HepG2 (cell line): ENCODE measurements around the gene CYP17A1. TPM values are rescaled to one million over a fixed set of nuclear protein-coding genes. Genes with fewer than 3 reads are reported as not detected.

Experiments used
- ESRRA ChIP-seq: sonication (generic); formaldehyde crosslinking; IDR thresholded peaks from 2 replicates; pipeline ENCODE4 v1.5.1; 2020; ENCODE audit warnings: mild to moderate bottlenecking, low read depth, missing genetic modification reagents
- GABPB1 ChIP-seq: IDR thresholded peaks from 2 replicates; pipeline ENCODE4 v1.6.1; 2016; ENCODE audit warnings: mild to moderate bottlenecking, missing genetic modification reagents, moderate library complexity, missing compliant biosample characterization
- HIVEP1 ChIP-seq: sonication (generic); formaldehyde crosslinking; IDR thresholded peaks from 2 replicates; pipeline ENCODE4 v1.4.0; 2020; ENCODE audit warnings: mild to moderate bottlenecking, missing genetic modification reagents
- HOXA5 ChIP-seq: sonication (generic); formaldehyde crosslinking; IDR thresholded peaks from 2 replicates; pipeline ENCODE4 v1.4.0; 2020; ENCODE audit warnings: missing genetic modification reagents
- HOXA9 ChIP-seq: sonication (generic); formaldehyde crosslinking; IDR thresholded peaks from 2 replicates; pipeline ENCODE4 v1.8.1; 2022; ENCODE audit warnings: missing genetic modification reagents, mild to moderate bottlenecking, moderate library complexity, borderline replicate concordance
- KAT2B ChIP-seq: fragments of 150-350 bp; IDR thresholded peaks from 2 replicates; pipeline ENCODE4 v1.6.1; 2014; ENCODE audit warnings: low read depth, low read length, borderline replicate concordance
- KDM5A ChIP-seq: fragments of 200-600 bp; sonication (generic); IDR thresholded peaks from 2 replicates; pipeline ENCODE4 v1.7.0; 2018; ENCODE audit warnings: antibody characterized with exemption, mild to moderate bottlenecking, low read length, borderline replicate concordance
- MEIS1 ChIP-seq: sonication (generic); formaldehyde crosslinking; IDR thresholded peaks from 2 replicates; pipeline ENCODE4 v1.9.0; 2021; ENCODE audit warnings: mild to moderate bottlenecking, missing genetic modification reagents, moderate library complexity, borderline replicate concordance
- MZF1 ChIP-seq: sonication (generic); formaldehyde crosslinking; IDR thresholded peaks from 2 replicates; pipeline ENCODE4 v1.8.1; 2023; ENCODE audit warnings: mild to moderate bottlenecking, missing genetic modification reagents, borderline replicate concordance
- NFIC ChIP-seq: IDR thresholded peaks from 2 replicates; pipeline ENCODE4 v1.6.1; 2012; ENCODE audit warnings: mild to moderate bottlenecking, low read length, inconsistent platforms
- NFKB2 ChIP-seq: sonication (generic); formaldehyde crosslinking; IDR thresholded peaks from 2 replicates; pipeline ENCODE4 v1.4.0; 2020; ENCODE audit warnings: missing genetic modification reagents, borderline replicate concordance
- NR2F2 ChIP-seq: IDR thresholded peaks from 2 replicates; pipeline ENCODE4 v1.6.1; 2012; ENCODE audit warnings: low read depth, inconsistent platforms, borderline replicate concordance
- PCBP1 ChIP-seq: fragments of 200-400 bp; formaldehyde crosslinking; IDR thresholded peaks from 2 replicates; pipeline ENCODE4 v1.6.1; 2017; ENCODE audit warnings: mild to moderate bottlenecking, low read depth, low read length, borderline replicate concordance
- REPIN1 ChIP-seq: sonication (generic); formaldehyde crosslinking; IDR thresholded peaks from 2 replicates; pipeline ENCODE4 v1.8.0; 2022; ENCODE audit warnings: missing genetic modification reagents, low read depth, mild to moderate bottlenecking, borderline replicate concordance
- RXRB ChIP-seq: IDR thresholded peaks from 2 replicates; pipeline ENCODE4 v1.6.1; 2016; ENCODE audit warnings: borderline replicate concordance, missing genetic modification reagents, missing compliant biosample characterization
- SMYD3 ChIP-seq: sonication (generic); formaldehyde crosslinking; IDR thresholded peaks from 2 replicates; pipeline ENCODE4 v1.8.1; 2023; ENCODE audit warnings: mild to moderate bottlenecking, missing genetic modification reagents
- SP4 ChIP-seq: sonication (generic); formaldehyde crosslinking; IDR thresholded peaks from 2 replicates; pipeline ENCODE4 v1.8.1; 2023; ENCODE audit warnings: mild to moderate bottlenecking, missing genetic modification reagents
- TBX3 ChIP-seq: fragments of 450-650 bp; IDR thresholded peaks from 2 replicates; pipeline ENCODE4 v1.6.1; 2017; ENCODE audit warnings: antibody characterized with exemption, mild to moderate bottlenecking, inconsistent platforms, borderline replicate concordance
- TIGD3 ChIP-seq: sonication (generic); formaldehyde crosslinking; IDR thresholded peaks from 2 replicates; pipeline ENCODE4 v1.5.1; 2020; ENCODE audit warnings: mild to moderate bottlenecking, missing genetic modification reagents, borderline replicate concordance
- ZFP37 ChIP-seq: sonication (generic); formaldehyde crosslinking; IDR thresholded peaks from 2 replicates; pipeline ENCODE4 v1.4.0; 2020; ENCODE audit warnings: missing genetic modification reagents, borderline replicate concordance
- ZNF431 ChIP-seq: sonication (generic); formaldehyde crosslinking; IDR thresholded peaks from 2 replicates; pipeline ENCODE4 v1.9.0; 2022; ENCODE audit warnings: missing genetic modification reagents, low read depth, mild to moderate bottlenecking, borderline replicate concordance
- ZNF556 ChIP-seq: sonication (generic); formaldehyde crosslinking; IDR thresholded peaks from 2 replicates; pipeline ENCODE4 v1.4.0; 2020; ENCODE audit warnings: mild to moderate bottlenecking, missing genetic modification reagents, borderline replicate concordance
- polyA plus RNA-seq, 8 experiments: library from polyadenylated mRNA; depleted of rRNA in 3 of 8; stranded (reverse) in 7 of 8; unstranded in 1 of 8; fragments of >200 nt; fragmentation: Illumina TruSeq in 4 of 8; extraction: Trizol in 4 of 8; gene quantifications; 2 replicates each; pipeline versions ENCODE4 v1.2.1 to v1.2.3, GENCODE V29; 2011 to 2016; ENCODE audit warnings: low read depth in 4 of 8, missing spikeins in 1 of 8, mixed read lengths in 1 of 8; ENCODE audit not compliant: insufficient read depth in 1 of 8
- total RNA-seq, 5 experiments: library from RNA; depleted of rRNA; stranded (reverse); fragments of >200 nt; fragmentation: Illumina TruSeq; extraction: Trizol; gene quantifications; 2 replicates each; pipeline ENCODE4 v1.2.3, GENCODE V29; 2016; ENCODE audit warnings: low read depth in 1 of 5
- TF ChIP-seq, protein P1 (sequence below): sonication (generic); formaldehyde crosslinking; IDR thresholded peaks from 2 replicates; pipeline ENCODE4 v1.4.0; 2020; ENCODE audit warnings: missing genetic modification reagents
- TF ChIP-seq, protein P2 (sequence below): sonication (generic); formaldehyde crosslinking; conservative IDR thresholded peaks from 2 replicates; pipeline ENCODE4 v1.8.1; 2023; ENCODE audit warnings: missing genetic modification reagents
- TF ChIP-seq, protein P3 (sequence below): sonication (generic); formaldehyde crosslinking; IDR thresholded peaks from 2 replicates; pipeline ENCODE4 v1.8.1; 2023; ENCODE audit warnings: missing genetic modification reagents, mild to moderate bottlenecking, borderline replicate concordance

Gene CYP17A1
- total and polyA plus RNA-seq, 2 of the 13 experiments (the other 11 are each of a cell fraction or from before 2014, with no cell fraction given) = 0.13 to 1.1 TPM

GRCh38 chr10:102869258-102870198 lies 32.3 kb upstream of the CYP17A1 start, which contains the start of gene AS3MT (continued):
- TF ChIP-seq, protein P1, sequence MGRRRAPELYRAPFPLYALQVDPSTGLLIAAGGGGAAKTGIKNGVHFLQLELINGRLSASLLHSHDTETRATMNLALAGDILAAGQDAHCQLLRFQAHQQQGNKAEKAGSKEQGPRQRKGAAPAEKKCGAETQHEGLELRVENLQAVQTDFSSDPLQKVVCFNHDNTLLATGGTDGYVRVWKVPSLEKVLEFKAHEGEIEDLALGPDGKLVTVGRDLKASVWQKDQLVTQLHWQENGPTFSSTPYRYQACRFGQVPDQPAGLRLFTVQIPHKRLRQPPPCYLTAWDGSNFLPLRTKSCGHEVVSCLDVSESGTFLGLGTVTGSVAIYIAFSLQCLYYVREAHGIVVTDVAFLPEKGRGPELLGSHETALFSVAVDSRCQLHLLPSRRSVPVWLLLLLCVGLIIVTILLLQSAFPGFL (CRISPR knock-in tag) = no peak
- TF ChIP-seq SMYD3 = no peak
- TF ChIP-seq PCBP1 = no peak
- peak; percentile 63 for TF ChIP-seq GABPB1 (CRISPR knock-in tag)
- peak; percentile 63; the same call in 1 of the 2 replicates for TF ChIP-seq REPIN1
- peak; percentile 72; the same call in 1 of the 2 replicates for TF ChIP-seq ZNF556 (CRISPR knock-in tag)
- peak; percentile 94 for TF ChIP-seq HIVEP1 (CRISPR knock-in tag)
- TF ChIP-seq TBX3 = no peak
- no peak for TF ChIP-seq MZF1 (CRISPR knock-in tag)
- TF ChIP-seq NFKB2 (CRISPR knock-in tag) = peak; percentile 43; the same call in 1 of the 2 replicates
- no peak; the same call in 1 of the 2 replicates for TF ChIP-seq ZFP37 (CRISPR knock-in tag)
- peak; percentile 28; the same call in 1 of the 2 replicates for TF ChIP-seq HOXA9 (CRISPR knock-in tag)
- TF ChIP-seq KAT2B = no peak
- TF ChIP-seq, protein P2, sequence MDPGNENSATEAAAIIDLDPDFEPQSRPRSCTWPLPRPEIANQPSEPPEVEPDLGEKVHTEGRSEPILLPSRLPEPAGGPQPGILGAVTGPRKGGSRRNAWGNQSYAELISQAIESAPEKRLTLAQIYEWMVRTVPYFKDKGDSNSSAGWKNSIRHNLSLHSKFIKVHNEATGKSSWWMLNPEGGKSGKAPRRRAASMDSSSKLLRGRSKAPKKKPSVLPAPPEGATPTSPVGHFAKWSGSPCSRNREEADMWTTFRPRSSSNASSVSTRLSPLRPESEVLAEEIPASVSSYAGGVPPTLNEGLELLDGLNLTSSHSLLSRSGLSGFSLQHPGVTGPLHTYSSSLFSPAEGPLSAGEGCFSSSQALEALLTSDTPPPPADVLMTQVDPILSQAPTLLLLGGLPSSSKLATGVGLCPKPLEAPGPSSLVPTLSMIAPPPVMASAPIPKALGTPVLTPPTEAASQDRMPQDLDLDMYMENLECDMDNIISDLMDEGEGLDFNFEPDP = 0 out of 2 replicates have a peak, but pooled peaks have one; percentile 49
- TF ChIP-seq, protein P3, sequence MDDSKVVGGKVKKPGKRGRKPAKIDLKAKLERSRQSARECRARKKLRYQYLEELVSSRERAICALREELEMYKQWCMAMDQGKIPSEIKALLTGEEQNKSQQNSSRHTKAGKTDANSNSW (CRISPR knock-in tag) = no peak
- peak; percentile 20; the same call in 1 of the 2 replicates for TF ChIP-seq RXRB (CRISPR knock-in tag)
- no peak for TF ChIP-seq TIGD3 (CRISPR knock-in tag)
- TF ChIP-seq HOXA5 (CRISPR knock-in tag) = 0 out of 2 replicates have a peak, but pooled peaks have one; percentile 44
- TF ChIP-seq KDM5A = no peak
- no peak for TF ChIP-seq ZNF431
- TF ChIP-seq NFIC = no peak
- TF ChIP-seq NR2F2 = peak; percentile 29; the same call in 1 of the 2 replicates
- TF ChIP-seq SP4 (CRISPR knock-in tag) = no peak
- peak; percentile 81; the same call in 1 of the 2 replicates for TF ChIP-seq ESRRA (CRISPR knock-in tag)
- 0 out of 2 replicates have a peak, but pooled peaks have one; percentile 34 for TF ChIP-seq MEIS1 (CRISPR knock-in tag)
